ENCODE results near the gene GNG7.

- TF ChIP-seq GATA2 (CRISPR knock-in tag; IDR thresholded peaks at IDR 0.05) (no peak), CTCF (IDR thresholded peaks at IDR 0.05) (no peak), FOSL2 (IDR thresholded peaks at IDR 0.05; ENCODE audit: borderline replicate concordance, low read depth) (no peak), ELF1 (IDR thresholded peaks at IDR 0.05) (no peak), CHD2 (IDR thresholded peaks at IDR 0.05; ENCODE audit: low read length, partially characterized antibody) (no peak), RAD21 (IDR thresholded peaks at IDR 0.05; ENCODE audit: low read length) (no peak), MAX (IDR thresholded peaks at IDR 0.05; ENCODE audit: low read depth) (no peak), REST (IDR thresholded peaks at IDR 0.05; ENCODE audit: low read depth, low read length) (no peak), USF1 (IDR thresholded peaks at IDR 0.05; ENCODE audit: borderline replicate concordance, low read depth) (no peak), USF2 (IDR thresholded peaks at IDR 0.05; ENCODE audit: borderline replicate concordance, low read depth, low read length) (no peak), EP300 (IDR thresholded peaks at IDR 0.05; ENCODE audit: borderline replicate concordance in 1 of 2, low read depth in 1 of 2, low read length in 1 of 2) (no peak), PBX3 (IDR thresholded peaks at IDR 0.05) (no peak), POLR2AphosphoS5 (IDR thresholded peaks at IDR 0.05; ENCODE audit: low read depth, low read length) (no peak)
These were observed 32.2 kb upstream of the GNG7 start for GRCh38 chr19:2734589-2735288.
